NCI-H2171 (cell line): ENCODE results near the gene SETD1A.
"Not testable (repeated sequence)": the region's sequence is repeated elsewhere in the genome, so short reads cannot be mapped to it uniquely, and the experiment has no call there.

ENCODE experiments used
- DNase-seq: peaks from one replicate; lab custom pipeline; 2025; lab: John Stamatoyannopoulos, UW

SETD1A gene

GRCh38 chr16:30929167-30929566, 28.4 kb upstream of the SETD1A start:
- DNase-seq, result no peak

GRCh38 chr16:30930160-30930571, 27.4 kb upstream of the SETD1A start:
- DNase-seq, result no peak

- no peak for DNase-seq
Observed at GRCh38 chr16:30931068-30931650, 26.4 kb upstream of the SETD1A start.

- no peak for DNase-seq
Observed at GRCh38 chr16:30934827-30935557, 22.6 kb upstream of the SETD1A start.

- no peak for DNase-seq
Observed at GRCh38 chr16:30937692-30938091, 19.9 kb upstream of the SETD1A start.

GRCh38 chr16:30939571-30939970, 18.0 kb upstream of the SETD1A start:
- DNase-seq, result not testable (repeated sequence)

- peak; percentile 4 for DNase-seq
Observed at GRCh38 chr16:30941600-30942425, 15.7 kb upstream of the SETD1A start.

- no peak for DNase-seq
Observed at GRCh38 chr16:30942426-30942806, 15.1 kb upstream of the SETD1A start.

GRCh38 chr16:30944352-30944751, 13.2 kb upstream of the SETD1A start:
- no peak for DNase-seq

- DNase-seq, result no peak
Observed at GRCh38 chr16:30946671-30947540, 10.6 kb upstream of the SETD1A start.

- DNase-seq, result no peak
Observed at GRCh38 chr16:30947541-30947858, 10.1 kb upstream of the SETD1A start.

- peak; percentile 53 for DNase-seq
Observed at GRCh38 chr16:30947859-30948666, 9.5 kb upstream of the SETD1A start.

- peak; percentile 13 for DNase-seq
Observed at GRCh38 chr16:30948667-30949649, 8.6 kb upstream of the SETD1A start, which contains the start of gene ORAI3. TSS of gene ORAI3 (plus strand) at chr16:30949068. CDS start at chr16:30949290, 222 bp downstream.

- DNase-seq, result no peak
Observed at GRCh38 chr16:30949650-30950515, 7.7 kb upstream of the SETD1A start.

- no peak for DNase-seq
Observed at GRCh38 chr16:30950516-30951065, 7.0 kb upstream of the SETD1A start.

- DNase-seq, result no peak
Observed at GRCh38 chr16:30951193-30951592, 6.4 kb upstream of the SETD1A start.

GRCh38 chr16:30951750-30952149, 5.8 kb upstream of the SETD1A start:
- DNase-seq, result no peak

- no peak for DNase-seq
Observed at GRCh38 chr16:30953111-30953510, 4.4 kb upstream of the SETD1A start.
